ENCODE data around the gene DNM3.

GRCh38 chr1:172142324-172142723, 301.0 kb downstream of the DNM3 start:
- TF ChIP-seq CTCF (IDR thresholded peaks at IDR 0.05; ENCODE audit: insufficient read depth, low read depth, low read length) (no peak), EZH2 (IDR thresholded peaks at IDR 0.05; ENCODE audit: insufficient read depth, low read length) (no peak)
